NT2/D1 (cell line): Measurements from ENCODE around the gene ANKHD1.

Experiments used
- DNase-seq: peaks from one replicate; pipeline ENCODE4 v3.0.0-alpha.2; 2011; ENCODE audit warnings: low read depth, low spot score
- H3K27me3 ChIP-seq: 2 replicates; pipeline ENCODE4 v1.6.0; 2011; ENCODE audit warnings: mild to moderate bottlenecking; ENCODE audit not compliant: insufficient read length, insufficient read depth
- H3K36me3 ChIP-seq: 2 replicates; pipeline ENCODE4 v1.6.1; 2011; ENCODE audit warnings: mild to moderate bottlenecking, low read length, mixed read lengths; ENCODE audit not compliant: insufficient read depth, insufficient read length
- H3K4me1 ChIP-seq: 2 replicates; pipeline ENCODE4 v1.5.1; 2011; ENCODE audit not compliant: insufficient read depth, insufficient read length
- H3K4me3 ChIP-seq: 2 replicates; pipeline ENCODE4 v1.5.1; 2011; ENCODE audit warnings: low read depth; ENCODE audit not compliant: insufficient read length
- H3K9ac ChIP-seq: 2 replicates; pipeline ENCODE4 v1.6.0; 2011; ENCODE audit warnings: low read depth; ENCODE audit not compliant: insufficient read length
- H3K9me3 ChIP-seq: 2 replicates; pipeline ENCODE4 v1.5.1; 2011; ENCODE audit warnings: mild to moderate bottlenecking, low read length; ENCODE audit not compliant: insufficient read depth
- SUZ12 ChIP-seq: IDR thresholded peaks from 2 replicates; pipeline ENCODE4 v1.6.1; 2011; ENCODE audit not compliant: insufficient read length, insufficient read depth; ENCODE audit errors: extremely low read depth
- YY1 ChIP-seq: IDR thresholded peaks from 2 replicates; pipeline ENCODE4 v1.6.1; 2011; ENCODE audit not compliant: insufficient read length, insufficient read depth
- ZNF274 ChIP-seq: IDR thresholded peaks from 2 replicates; pipeline ENCODE4 v1.6.1; 2011; ENCODE audit warnings: mild to moderate bottlenecking, low read depth, low read length

ANKHD1 gene

DNA sequence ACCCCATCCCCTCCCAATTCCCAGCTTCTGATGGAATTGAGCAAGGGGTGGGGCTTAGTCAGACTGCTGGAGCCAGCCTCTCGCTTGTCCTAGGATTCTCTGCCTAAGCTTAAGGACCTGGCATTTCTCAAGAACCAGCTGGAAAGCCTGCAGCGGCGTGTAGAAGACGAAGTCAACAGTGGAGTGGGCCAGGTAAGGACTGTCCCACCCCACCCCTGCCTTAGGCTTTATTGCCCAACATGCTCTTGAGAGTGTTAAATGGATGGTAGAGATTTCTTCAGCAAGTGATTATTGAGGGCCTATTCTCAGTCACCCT, 164.1 kb downstream of the ANKHD1 start:
- no peak for TF ChIP-seq SUZ12
- no peak for TF ChIP-seq YY1
- TF ChIP-seq ZNF274: no peak
- no peak for DNase-seq
- peaks cover 11% of the 10 kb centered on the region for H3K4me1 ChIP-seq
- H3K9me3 ChIP-seq: no peaks in the 10 kb centered on the region
- H3K9ac ChIP-seq: no peak overlapping the region
- H3K4me3 ChIP-seq: peak overlapping the region; percentile 85
- H3K36me3 ChIP-seq: peaks cover 50% of the 10 kb centered on the region
- H3K27me3 ChIP-seq: no peaks in the 10 kb centered on the region

DNA sequence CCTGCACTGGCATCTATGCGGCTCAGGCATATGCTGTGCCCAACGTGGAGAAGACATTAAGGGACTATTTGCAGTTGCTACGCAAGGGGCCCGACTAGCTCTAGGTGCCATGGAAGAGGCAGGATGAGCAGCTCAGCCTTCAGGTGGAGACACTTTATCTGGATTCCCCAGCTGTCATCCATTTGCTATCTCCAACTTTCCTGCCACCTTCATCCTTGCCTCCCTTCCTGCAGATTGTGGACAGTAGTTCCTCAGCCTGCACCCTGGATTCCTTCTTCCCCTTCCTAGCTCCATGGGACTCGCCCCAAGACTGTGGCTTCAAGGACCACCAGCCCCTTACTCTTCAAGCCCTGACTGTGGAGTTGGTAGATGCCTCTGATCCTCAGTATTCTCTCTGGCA, 165.0 kb downstream of the ANKHD1 start:
- no peak for DNase-seq
- peaks cover 46% of the 10 kb centered on the region for H3K36me3 ChIP-seq
- no peak overlapping the region for H3K4me3 ChIP-seq
- H3K9me3 ChIP-seq: no peaks in the 10 kb centered on the region
- no peak for TF ChIP-seq SUZ12
- no peak for TF ChIP-seq ZNF274
- no peak for TF ChIP-seq YY1
- no peak overlapping the region for H3K9ac ChIP-seq
- no peaks in the 10 kb centered on the region for H3K27me3 ChIP-seq
- H3K4me1 ChIP-seq: peaks cover 11% of the 10 kb centered on the region

DNA sequence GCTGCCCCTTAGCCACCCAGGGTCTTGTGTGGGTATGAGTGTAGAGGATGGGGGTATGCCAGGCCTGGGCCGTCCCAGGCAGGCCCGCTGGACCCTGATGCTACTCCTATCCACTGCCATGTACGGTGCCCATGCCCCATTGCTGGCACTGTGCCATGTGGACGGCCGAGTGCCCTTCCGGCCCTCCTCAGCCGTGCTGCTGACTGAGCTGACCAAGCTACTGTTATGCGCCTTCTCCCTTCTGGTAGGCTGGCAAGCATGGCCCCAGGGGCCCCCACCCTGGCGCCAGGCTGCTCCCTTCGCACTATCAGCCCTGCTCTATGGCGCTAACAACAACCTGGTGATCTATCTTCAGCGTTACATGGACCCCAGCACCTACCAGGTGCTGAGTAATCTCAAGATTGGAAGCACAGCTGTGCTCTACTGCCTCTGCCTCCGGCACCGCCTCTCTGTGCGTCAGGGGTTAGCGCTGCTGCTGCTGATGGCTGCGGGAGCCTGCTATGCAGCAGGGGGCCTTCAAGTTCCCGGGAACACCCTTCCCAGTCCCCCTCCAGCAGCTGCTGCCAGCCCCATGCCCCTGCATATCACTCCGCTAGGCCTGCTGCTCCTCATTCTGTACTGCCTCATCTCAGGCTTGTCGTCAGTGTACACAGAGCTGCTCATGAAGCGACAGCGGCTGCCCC, 165.6 kb downstream of the ANKHD1 start:
- H3K4me3 ChIP-seq: no peak overlapping the region
- no peak overlapping the region for H3K9ac ChIP-seq
- H3K4me1 ChIP-seq: peaks cover 11% of the 10 kb centered on the region
- no peaks in the 10 kb centered on the region for H3K9me3 ChIP-seq
- TF ChIP-seq ZNF274: no peak
- TF ChIP-seq YY1: no peak
- TF ChIP-seq SUZ12: no peak
- H3K27me3 ChIP-seq: no peaks in the 10 kb centered on the region
- peaks cover 40% of the 10 kb centered on the region for H3K36me3 ChIP-seq
- DNase-seq: no peak

DNA sequence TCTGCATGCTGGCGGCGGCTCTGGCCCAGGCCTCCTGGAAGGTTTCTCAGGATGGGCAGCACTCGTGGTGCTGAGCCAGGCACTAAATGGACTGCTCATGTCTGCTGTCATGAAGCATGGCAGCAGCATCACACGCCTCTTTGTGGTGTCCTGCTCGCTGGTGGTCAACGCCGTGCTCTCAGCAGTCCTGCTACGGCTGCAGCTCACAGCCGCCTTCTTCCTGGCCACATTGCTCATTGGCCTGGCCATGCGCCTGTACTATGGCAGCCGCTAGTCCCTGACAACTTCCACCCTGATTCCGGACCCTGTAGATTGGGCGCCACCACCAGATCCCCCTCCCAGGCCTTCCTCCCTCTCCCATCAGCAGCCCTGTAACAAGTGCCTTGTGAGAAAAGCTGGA, 166.2 kb downstream of the ANKHD1 start:
- Histone ChIP-seq H3K9me3 (no peaks in the 10 kb centered on the region), H3K4me3 (no peak overlapping the region), H3K9ac (no peak overlapping the region), H3K4me1 (peaks cover 11% of the 10 kb centered on the region), H3K27me3 (no peaks in the 10 kb centered on the region), H3K36me3 (peaks cover 36% of the 10 kb centered on the region)
- no peak for DNase-seq
- TF ChIP-seq YY1 (no peak), ZNF274 (no peak), SUZ12 (no peak)

DNA sequence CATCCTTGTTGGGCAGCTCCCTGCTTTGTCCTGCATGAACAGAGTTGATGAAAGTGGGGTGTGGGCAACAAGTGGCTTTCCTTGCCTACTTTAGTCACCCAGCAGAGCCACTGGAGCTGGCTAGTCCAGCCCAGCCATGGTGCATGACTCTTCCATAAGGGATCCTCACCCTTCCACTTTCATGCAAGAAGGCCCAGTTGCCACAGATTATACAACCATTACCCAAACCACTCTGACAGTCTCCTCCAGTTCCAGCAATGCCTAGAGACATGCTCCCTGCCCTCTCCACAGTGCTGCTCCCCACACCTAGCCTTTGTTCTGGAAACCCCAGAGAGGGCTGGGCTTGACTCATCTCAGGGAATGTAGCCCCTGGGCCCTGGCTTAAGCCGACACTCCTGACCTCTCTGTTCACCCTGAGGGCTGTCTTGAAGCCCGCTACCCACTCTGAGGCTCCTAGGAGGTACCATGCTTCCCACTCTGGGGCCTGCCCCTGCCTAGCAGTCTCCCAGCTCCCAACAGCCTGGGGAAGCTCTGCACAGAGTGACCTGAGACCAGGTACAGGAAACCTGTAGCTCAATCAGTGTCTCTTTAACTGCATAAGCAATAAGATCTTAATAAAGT, 166.9 kb downstream of the ANKHD1 start:
- DNase-seq: no peak
- peaks cover 36% of the 10 kb centered on the region for H3K36me3 ChIP-seq
- H3K4me3 ChIP-seq: no peak overlapping the region
- no peaks in the 10 kb centered on the region for H3K9me3 ChIP-seq
- H3K27me3 ChIP-seq: no peaks in the 10 kb centered on the region
- no peak overlapping the region for H3K9ac ChIP-seq
- H3K4me1 ChIP-seq: peaks cover 9% of the 10 kb centered on the region
- TF ChIP-seq YY1: no peak
- TF ChIP-seq ZNF274: no peak
- TF ChIP-seq SUZ12: no peak

DNA sequence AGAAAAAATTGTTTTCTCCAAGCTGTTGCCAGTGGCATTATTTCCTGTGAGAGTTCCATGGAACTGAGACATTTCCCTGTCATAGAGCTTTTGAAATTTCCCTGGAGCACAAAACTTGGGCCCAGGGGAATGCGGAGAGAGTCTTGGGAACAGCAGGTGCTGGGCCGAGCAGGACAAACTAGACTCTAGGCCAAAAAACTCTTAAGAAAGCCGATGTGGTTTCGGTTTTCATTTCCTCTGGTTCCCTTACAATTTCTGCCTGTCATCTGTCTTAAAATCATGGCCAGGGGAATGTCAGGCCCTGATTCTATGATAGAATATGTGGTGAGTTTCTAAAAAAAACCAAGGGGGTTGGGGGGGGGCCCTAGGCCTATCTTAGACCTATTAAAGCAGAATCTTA, 167.6 kb downstream of the ANKHD1 start:
- Histone ChIP-seq H3K4me1 (peaks cover 9% of the 10 kb centered on the region), H3K27me3 (no peaks in the 10 kb centered on the region), H3K9ac (no peak overlapping the region), H3K4me3 (no peak overlapping the region), H3K9me3 (no peaks in the 10 kb centered on the region), H3K36me3 (peaks cover 36% of the 10 kb centered on the region)
- TF ChIP-seq SUZ12: no peak
- no peak for TF ChIP-seq ZNF274
- no peak for TF ChIP-seq YY1
- no peak for DNase-seq

DNA sequence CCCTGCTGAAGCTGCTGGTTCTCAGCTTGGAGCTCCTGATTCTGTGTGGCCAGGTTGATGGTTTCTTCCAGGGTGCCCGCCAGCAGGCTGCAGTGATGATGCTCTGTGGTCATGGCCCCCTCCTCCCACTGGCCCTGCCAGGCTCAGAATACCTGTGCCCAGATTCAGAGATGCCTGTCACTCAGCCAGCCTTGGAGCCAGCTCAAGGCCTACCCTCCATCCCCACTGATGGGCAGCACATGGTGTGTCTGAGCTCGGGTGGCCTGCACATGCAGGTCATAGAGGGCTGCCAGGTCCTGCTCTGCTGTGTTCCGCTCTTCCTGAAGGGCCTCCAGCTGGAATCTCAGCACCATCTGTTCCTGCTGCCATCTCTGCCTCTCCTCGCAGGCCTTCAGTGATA, 168.4 kb downstream of the ANKHD1 start:
- peaks cover 11% of the 10 kb centered on the region for H3K4me1 ChIP-seq
- no peak overlapping the region for H3K9ac ChIP-seq
- H3K27me3 ChIP-seq: no peaks in the 10 kb centered on the region
- DNase-seq: no peak
- peaks cover 36% of the 10 kb centered on the region for H3K36me3 ChIP-seq
- TF ChIP-seq ZNF274: no peak
- TF ChIP-seq SUZ12: no peak
- TF ChIP-seq YY1: no peak
- H3K9me3 ChIP-seq: no peaks in the 10 kb centered on the region
- no peak overlapping the region for H3K4me3 ChIP-seq

DNA sequence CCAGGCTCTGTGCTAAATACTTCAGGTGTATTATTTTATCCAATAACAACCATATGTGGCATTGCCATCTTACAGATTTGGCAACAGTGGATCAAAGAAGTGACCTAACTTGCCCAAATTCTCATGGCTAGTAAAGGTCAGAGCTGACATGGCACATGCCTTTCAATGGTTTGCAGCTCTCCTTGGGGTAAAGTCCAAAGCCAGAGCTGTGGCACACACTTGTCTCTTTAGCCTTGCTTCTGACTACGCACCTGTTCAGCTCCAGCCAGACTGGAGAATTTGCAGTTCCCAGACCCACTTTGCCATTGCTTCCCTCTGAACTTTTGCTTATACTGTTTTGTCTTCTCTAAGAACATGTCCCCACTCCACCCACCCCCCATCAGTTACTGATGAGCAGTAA, 168.9 kb downstream of the ANKHD1 start:
- Histone ChIP-seq H3K9ac (no peak overlapping the region), H3K4me3 (no peak overlapping the region), H3K36me3 (peaks cover 36% of the 10 kb centered on the region), H3K27me3 (no peaks in the 10 kb centered on the region), H3K4me1 (peaks cover 11% of the 10 kb centered on the region), H3K9me3 (no peaks in the 10 kb centered on the region)
- no peak for TF ChIP-seq ZNF274
- TF ChIP-seq SUZ12: no peak
- no peak for TF ChIP-seq YY1
- DNase-seq: no peak
